HG03066 (cell line): Measurements from ENCODE around the gene PHF13.
"Not testable (repeated sequence)": the region's sequence is repeated elsewhere in the genome, so short reads cannot be mapped to it uniquely, and the experiment has no call there.

Source experiments
- ATAC-seq: cut with Tn5 transposase; IDR thresholded peaks from one replicate; pipeline ENCODE4 v1.9.1; 2021; ENCODE audit warnings: low read depth; ENCODE audit not compliant: unreplicated experiment

The PHF13 gene

GRCh38 chr1:6585841-6586240 lies 27.7 kb upstream of the PHF13 start:
- no peak for ATAC-seq

DNA sequence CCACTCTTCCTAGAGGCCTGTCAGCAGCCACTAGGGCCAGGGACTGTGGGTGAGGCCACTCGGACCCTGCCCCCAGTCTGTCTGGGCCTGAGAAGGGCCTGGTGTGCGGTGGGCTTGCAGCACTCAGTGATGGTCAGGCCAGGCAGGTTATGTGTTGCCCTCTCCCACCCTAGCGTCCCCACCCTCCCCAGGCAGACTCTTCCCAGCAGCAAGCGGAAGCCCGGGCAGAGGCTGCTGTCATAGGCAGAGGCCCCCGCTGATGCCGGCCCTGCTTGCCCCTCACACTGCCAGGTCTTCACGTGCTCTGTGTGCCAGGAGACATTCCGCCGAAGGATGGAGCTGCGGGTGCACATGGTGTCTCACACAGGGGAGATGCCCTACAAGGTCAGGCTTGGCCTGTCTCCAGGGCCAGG lies 27.1 kb upstream of the PHF13 start:
- ATAC-seq: no peak

GRCh38 chr1:6587261-6588005 lies 26.1 kb upstream of the PHF13 start:
- no peak for ATAC-seq

DNA sequence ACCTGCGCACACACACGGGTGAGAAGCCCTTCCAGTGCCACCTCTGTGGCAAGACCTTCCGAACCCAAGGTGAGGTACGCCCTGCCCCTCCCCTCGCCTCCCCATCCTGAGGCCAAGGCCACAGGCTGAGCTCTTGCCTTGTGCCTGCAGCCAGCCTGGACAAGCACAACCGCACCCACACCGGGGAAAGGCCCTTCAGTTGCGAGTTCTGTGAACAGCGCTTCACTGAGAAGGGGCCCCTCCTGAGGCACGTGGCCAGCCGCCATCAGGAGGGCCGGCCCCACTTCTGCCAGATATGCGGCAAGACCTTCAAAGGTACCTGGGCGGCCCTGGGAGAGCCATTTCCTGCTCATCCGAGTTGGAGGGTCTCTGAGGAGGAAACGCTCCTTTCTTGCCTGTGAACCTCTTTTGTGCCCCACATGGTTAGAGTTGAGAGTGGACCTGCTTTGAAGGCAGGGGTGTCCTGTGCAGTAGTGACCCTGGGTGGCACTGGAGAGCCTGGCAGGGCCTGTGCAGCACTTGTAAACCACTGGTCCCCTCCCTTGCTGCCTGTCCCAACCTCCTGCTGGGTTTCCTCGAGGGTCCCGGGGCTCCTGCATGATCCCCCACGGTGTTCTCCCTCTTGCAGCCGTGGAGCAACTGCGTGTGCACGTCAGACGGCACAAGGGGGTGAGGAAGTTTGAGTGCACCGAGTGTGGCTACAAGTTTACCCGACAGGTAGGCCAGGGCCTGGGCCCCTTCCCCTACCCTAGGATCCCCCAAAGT lies 25.2 kb upstream of the PHF13 start:
- ATAC-seq: no peak

DNA sequence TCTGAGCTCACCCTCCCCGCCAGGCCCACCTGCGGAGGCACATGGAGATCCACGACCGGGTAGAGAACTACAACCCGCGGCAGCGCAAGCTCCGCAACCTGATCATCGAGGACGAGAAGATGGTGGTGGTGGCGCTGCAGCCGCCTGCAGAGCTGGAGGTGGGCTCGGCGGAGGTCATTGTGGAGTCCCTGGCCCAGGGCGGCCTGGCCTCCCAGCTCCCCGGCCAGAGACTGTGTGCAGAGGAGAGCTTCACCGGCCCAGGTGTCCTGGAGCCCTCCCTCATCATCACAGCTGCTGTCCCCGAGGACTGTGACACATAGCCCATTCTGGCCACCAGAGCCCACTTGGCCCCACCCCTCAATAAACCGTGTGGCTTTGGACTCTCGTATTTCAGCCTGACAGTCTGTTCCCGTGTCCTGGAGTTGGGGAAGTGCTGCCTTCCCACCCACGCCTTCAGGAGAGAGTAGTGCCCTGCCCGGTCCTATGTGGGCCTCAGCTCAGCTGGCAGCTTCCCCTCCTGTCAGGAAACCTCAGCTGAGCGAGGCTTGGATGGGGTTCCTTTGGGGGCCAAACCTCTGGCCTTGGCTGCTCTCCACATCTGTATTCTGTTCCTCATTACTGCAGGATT lies 24.5 kb upstream of the PHF13 start:
- ATAC-seq: no peak

DNA sequence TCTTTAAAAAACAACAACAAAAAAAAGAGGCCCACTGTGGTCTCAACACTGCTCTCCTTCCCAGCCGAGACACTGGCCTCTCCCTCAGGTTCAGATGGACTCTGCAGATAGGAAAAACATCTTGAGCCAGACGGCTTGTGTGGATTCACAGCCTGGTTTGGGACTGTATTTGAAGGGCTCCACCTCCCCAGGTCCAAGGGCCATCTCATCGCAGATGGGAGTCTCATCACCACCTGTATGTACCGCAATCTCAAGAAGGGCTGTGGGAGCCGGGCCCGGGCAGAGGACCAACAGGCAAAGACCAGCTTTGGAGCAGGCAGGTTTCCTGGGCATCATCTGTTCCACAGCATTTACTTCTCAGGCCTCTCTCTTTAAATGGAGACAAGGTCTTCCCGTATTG lies 23.5 kb upstream of the PHF13 start:
- no peak for ATAC-seq

- no peak for ATAC-seq
Measured at GRCh38 chr1:6591222-6591621, 22.3 kb upstream of the PHF13 start.

DNA sequence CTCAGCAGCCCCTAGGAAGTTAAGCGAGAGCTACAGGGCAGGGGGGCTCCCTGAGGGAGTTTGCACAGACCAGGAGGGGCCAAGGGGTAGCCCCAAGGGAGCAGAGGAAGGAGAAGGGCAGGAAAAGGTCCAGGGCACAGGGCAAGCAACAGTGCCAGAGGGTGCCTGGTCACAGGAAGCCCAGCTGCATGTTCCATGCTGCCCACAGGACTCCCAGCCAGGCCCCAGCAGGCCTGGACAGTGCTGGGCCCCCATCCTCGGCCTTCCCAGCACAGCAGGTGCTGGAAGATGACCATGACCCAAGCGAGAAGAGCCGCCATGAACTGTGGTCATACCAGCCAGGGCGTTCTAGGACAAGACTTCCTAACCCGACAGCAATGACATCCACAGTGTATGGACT lies 21.9 kb upstream of the PHF13 start:
- no peak for ATAC-seq

GRCh38 chr1:6592441-6592840 lies 21.1 kb upstream of the PHF13 start:
- ATAC-seq: no peak

GRCh38 chr1:6592865-6593593 lies 20.5 kb upstream of the PHF13 start:
- ATAC-seq: no peak

- no peak for ATAC-seq
Measured at GRCh38 chr1:6593810-6594209, 19.7 kb upstream of the PHF13 start.

GRCh38 chr1:6594977-6595740 lies 18.4 kb upstream of the PHF13 start:
- no peak for ATAC-seq

DNA sequence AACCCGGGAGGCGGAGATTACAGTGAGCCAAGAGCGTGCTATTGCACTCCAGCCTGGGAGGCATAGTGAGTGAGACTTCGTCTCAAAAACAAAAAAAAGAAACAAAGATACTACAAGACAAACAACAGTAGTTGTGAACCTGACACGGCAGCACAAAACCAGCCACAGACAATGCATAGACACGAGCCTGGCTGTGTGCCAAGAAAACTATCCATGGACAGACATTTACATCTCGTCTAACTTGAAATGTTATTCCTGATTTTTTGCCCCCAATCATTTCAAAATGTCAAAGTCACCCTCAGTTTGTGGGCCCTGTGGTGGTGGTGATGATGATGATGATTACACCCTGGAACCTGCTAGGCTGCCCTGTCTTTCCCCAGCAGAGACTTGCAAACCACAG lies 17.2 kb upstream of the PHF13 start:
- ATAC-seq: no peak

- no peak for ATAC-seq
Measured at GRCh38 chr1:6596886-6597776, 16.4 kb upstream of the PHF13 start.

- no peak for ATAC-seq
Measured at GRCh38 chr1:6597777-6598131, 15.8 kb upstream of the PHF13 start.

DNA sequence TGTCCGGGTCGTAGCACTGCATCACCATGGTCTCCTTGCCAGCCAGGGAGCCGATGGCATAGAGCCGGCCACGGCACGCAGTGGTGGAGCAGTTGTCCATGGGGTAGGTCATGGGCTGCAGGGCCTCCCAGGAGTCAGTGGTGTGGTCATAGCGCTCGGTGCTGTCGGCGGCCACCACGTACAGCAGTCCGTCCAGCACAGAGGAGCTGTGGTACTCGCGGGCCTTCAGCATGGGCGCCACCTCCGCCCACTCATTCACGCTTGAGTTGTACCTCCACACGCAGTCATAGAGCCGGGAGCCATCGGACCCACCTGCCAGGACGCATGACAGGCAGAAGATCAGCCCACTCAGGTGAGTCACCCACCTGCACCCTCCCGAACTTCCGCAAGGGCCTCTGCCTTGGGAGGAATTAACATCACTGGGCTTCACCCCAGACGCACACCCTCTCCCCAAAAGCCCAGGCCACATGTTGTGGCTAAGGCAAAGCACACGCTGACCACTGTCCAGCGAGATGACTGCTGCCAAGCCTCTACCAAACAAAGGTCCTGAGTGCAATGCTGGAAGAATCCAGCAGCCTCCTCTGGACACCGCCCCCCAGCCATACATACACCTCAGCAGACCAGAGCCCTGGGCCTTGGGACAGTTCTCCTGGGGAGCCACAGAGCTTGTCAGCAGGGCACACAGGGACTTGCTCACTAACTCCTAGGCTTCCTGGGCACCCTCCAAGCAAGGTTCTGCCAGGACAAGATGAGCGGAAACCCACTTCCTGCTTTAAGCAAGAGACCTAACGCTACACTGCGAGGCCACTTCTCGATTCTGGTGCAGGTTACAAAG lies 14.2 kb upstream of the PHF13 start:
- no peak for ATAC-seq

- ATAC-seq: not testable (repeated sequence)
Measured at GRCh38 chr1:6599991-6600390, 13.5 kb upstream of the PHF13 start.

DNA sequence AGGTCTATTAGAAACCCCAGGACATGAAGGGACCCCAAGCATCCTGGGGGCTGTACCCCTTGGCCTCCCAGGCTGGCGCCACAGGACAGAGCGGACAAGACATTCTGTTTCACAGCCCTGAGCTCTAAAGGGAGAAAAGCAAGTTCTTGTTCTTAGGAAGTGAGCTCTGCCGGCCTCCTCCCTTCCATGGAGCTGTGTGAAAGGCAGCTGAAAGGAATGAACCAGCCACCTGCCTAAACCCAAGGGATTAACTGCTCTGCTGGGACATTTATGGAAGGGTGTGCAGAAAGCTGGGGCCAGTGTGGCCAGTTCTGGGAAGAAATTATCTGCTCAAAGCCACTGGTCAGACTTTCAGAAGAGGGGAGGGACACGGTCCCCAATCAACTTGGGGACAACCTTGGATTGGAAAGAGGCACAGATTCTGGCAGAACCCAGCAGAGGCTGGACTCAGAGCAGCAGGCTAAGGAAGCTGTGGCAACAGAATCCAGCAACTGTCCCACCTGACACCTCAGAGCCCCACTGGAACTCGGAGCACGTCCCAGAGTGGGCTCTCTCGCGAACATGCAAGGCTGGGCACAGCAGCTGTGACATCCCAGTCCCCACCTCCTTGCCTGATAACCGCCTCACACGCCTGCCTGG lies 13.0 kb upstream of the PHF13 start:
- ATAC-seq: no peak
